Transverse colon (tissue), 3 donors: ENCODE measurements around the gene TEX44.

ENCODE experiments used
- EP300 ChIP-seq: sonication (generic); formaldehyde crosslinking; IDR thresholded peaks from one replicate; pipeline ENCODE4 v1.6.1; 2017; ENCODE audit warnings: antibody characterized with exemption, low read depth
- TF ChIP-seq, protein P1 (sequence below), 5 experiments: fragments of 200-600 bp in 3 of 5; fragments of 450-650 bp in 2 of 5; sonication (generic) in 3 of 5; IDR thresholded peaks; 1 replicate in 2 of 5; 2 replicates in 3 of 5; pipeline ENCODE4 v1.5.1; 2016 to 2017; ENCODE audit warnings: antibody characterized with exemption in 5 of 5, inconsistent platforms in 3 of 5, mild to moderate bottlenecking in 2 of 5, moderate library complexity in 1 of 5

DNA sequence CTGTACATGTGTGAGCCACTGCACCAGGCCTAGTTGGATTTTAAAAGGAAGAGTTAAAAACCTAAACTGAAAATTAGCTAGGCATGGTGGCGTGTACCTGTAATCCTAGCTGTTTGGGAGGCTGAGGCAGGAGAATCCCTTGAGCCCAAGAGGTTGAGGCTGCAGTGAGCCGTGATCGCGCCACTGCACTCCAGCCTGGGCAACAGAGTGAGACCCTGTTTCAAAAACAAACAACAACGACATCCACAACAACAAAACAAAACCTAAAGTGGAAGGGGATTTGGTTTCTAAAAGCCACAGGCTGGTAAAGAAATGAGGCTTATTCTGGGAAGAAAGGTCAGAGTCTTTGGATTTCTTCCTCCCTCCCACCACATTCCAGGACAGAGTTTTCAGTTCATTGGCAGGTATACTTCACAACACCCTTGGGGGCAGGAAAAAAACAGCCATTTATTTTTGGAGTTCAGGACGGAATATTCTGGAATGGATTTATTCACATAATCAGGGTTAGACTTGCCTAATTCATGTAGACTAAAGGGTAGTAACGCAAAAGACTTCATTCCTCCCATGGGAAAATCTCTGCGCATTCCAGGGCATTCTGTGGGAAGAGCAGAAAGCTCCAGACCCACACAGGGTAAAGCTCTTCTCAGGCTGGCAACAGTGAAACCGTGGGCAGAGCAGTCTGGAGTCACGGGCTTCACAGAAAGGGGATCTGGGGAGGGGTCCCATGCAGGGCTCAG lies 34.9 kb downstream of the TEX44 start:
- TF ChIP-seq, protein P1, sequence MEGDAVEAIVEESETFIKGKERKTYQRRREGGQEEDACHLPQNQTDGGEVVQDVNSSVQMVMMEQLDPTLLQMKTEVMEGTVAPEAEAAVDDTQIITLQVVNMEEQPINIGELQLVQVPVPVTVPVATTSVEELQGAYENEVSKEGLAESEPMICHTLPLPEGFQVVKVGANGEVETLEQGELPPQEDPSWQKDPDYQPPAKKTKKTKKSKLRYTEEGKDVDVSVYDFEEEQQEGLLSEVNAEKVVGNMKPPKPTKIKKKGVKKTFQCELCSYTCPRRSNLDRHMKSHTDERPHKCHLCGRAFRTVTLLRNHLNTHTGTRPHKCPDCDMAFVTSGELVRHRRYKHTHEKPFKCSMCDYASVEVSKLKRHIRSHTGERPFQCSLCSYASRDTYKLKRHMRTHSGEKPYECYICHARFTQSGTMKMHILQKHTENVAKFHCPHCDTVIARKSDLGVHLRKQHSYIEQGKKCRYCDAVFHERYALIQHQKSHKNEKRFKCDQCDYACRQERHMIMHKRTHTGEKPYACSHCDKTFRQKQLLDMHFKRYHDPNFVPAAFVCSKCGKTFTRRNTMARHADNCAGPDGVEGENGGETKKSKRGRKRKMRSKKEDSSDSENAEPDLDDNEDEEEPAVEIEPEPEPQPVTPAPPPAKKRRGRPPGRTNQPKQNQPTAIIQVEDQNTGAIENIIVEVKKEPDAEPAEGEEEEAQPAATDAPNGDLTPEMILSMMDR (IDR thresholded peaks at IDR 0.05), result no peak
- TF ChIP-seq EP300, result no peak
